ENCODE data around the gene SKIL. TPM values are rescaled to one million over a fixed set of nuclear protein-coding genes. Genes with fewer than 3 reads are reported as not detected.

The SKIL gene
- total and polyA plus RNA-seq, 2 experiments from 2014 or later, result 28.6 to 39.1 TPM

- Histone ChIP-seq H3K4me3 (no peak overlapping the region), H3K27me3 (replicated peaks; ENCODE audit: insufficient read depth) (no peaks in the 10 kb centered on the region), H2AFZ (no peak overlapping the region), H4K20me1 (ENCODE audit: insufficient read depth) (no peaks in the 10 kb centered on the region), H3K9me2 (ENCODE audit: insufficient read depth) (no peaks in the 10 kb centered on the region), H3F3A (ENCODE audit: insufficient read depth) (peaks cover 19% of the 10 kb centered on the region), H3K36me3 (ENCODE audit: low read depth) (no peaks in the 10 kb centered on the region), H3K4me2 (ENCODE audit: unreplicated experiment) (no peak overlapping the region), H3K4me1 (ENCODE audit: insufficient read depth) (peaks cover 5% of the 10 kb centered on the region; the same call in 1 of the 2 replicates), H3K9me3 (ENCODE audit: low read depth) (no peaks in the 10 kb centered on the region), H3K9ac (no peak overlapping the region), H3K79me2 (ENCODE audit: insufficient read depth) (peaks cover 7% of the 10 kb centered on the region), H3K27ac (no peak overlapping the region)
- no peak for DNase-seq
- TF ChIP-seq EZH2 (IDR thresholded peaks at IDR 0.05; ENCODE audit: insufficient read depth, poor library complexity, severe bottlenecking), result no peak
- no peak for TF ChIP-seq EZH2phosphoT487 (IDR thresholded peaks at IDR 0.05; ENCODE audit: insufficient read depth, low read depth)
- in situ Hi-C loops (cut with MboI), result no loop called here
Measured at GRCh38 chr3:170353485-170353884, 4.0 kb upstream of the SKIL start.

DNA sequence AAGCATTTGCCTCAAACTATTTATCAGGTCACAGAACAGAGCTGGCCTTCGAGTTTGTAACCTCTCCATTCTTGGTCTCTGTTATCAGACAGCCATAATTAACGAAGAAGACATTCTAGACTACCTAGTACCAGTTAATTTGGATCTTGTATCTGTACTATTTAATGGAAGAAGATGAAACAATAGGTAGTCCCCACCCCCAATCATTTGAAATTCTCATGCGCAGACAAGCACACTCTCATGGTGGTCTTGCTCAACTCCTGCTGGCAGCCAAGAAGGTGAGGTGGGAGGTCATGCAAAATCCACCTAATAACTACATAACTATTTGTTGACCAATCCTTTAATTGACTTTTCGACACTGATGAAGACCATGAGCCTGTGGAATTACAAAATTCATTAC, 2.8 kb upstream of the SKIL start:
- H3K27me3 ChIP-seq (replicated peaks; ENCODE audit: insufficient read depth), result no peaks in the 10 kb centered on the region
- no peak for TF ChIP-seq EZH2phosphoT487 (IDR thresholded peaks at IDR 0.05; ENCODE audit: insufficient read depth, low read depth)
- no peak for TF ChIP-seq EZH2 (IDR thresholded peaks at IDR 0.05; ENCODE audit: insufficient read depth, poor library complexity, severe bottlenecking)
- no peak overlapping the region for H3K4me2 ChIP-seq (ENCODE audit: unreplicated experiment)
- H3F3A ChIP-seq (ENCODE audit: insufficient read depth), result peaks cover 31% of the 10 kb centered on the region
- no peaks in the 10 kb centered on the region for H3K9me3 ChIP-seq (ENCODE audit: low read depth)
- no peak overlapping the region for H2AFZ ChIP-seq
- 88 to 94% methylated on average over 4 of the region's 4 CpGs for WGBS, 2 experiments (ENCODE audit: low coverage in 1 of 2, low lambda C conversion rate in 2 of 2, missing lambda C conversion rate in 2 of 2)
- H4K20me1 ChIP-seq (ENCODE audit: insufficient read depth), result no peaks in the 10 kb centered on the region
- in situ Hi-C loops (cut with MboI), result no loop called here
- no peak overlapping the region for H3K4me3 ChIP-seq
- DNase-seq, result no peak
- no peaks in the 10 kb centered on the region for H3K9me2 ChIP-seq (ENCODE audit: insufficient read depth)
- H3K36me3 ChIP-seq (ENCODE audit: low read depth), result peaks cover 2% of the 10 kb centered on the region; the same call in 1 of the 2 replicates
- H3K4me1 ChIP-seq (ENCODE audit: insufficient read depth), result peaks cover 13% of the 10 kb centered on the region; the same call in 1 of the 2 replicates
- H3K79me2 ChIP-seq (ENCODE audit: insufficient read depth), result peaks cover 20% of the 10 kb centered on the region
- no peak overlapping the region for H3K27ac ChIP-seq
- no peak overlapping the region for H3K9ac ChIP-seq

- peaks cover 25% of the 10 kb centered on the region for H3K4me1 ChIP-seq (ENCODE audit: insufficient read depth)
- H3K9me2 ChIP-seq (ENCODE audit: insufficient read depth), result no peaks in the 10 kb centered on the region
- H3K36me3 ChIP-seq (ENCODE audit: low read depth), result peaks cover 10% of the 10 kb centered on the region; the same call in 1 of the 2 replicates
- H3F3A ChIP-seq (ENCODE audit: insufficient read depth), result peaks cover 42% of the 10 kb centered on the region
- H3K27ac ChIP-seq, result peak overlapping the region; percentile 99
- H2AFZ ChIP-seq, result peak overlapping the region; percentile 88
- H3K27me3 ChIP-seq (replicated peaks; ENCODE audit: insufficient read depth), result no peaks in the 10 kb centered on the region
- H4K20me1 ChIP-seq (ENCODE audit: insufficient read depth), result no peaks in the 10 kb centered on the region
- in situ Hi-C loops (cut with MboI), result no loop called here
- peak overlapping the region; percentile 75 for H3K4me3 ChIP-seq
- peak overlapping the region; percentile 95 for H3K9ac ChIP-seq
- DNase-seq, result peak; percentile 72
- no peak for TF ChIP-seq EZH2phosphoT487 (IDR thresholded peaks at IDR 0.05; ENCODE audit: insufficient read depth, low read depth)
- TF ChIP-seq EZH2 (IDR thresholded peaks at IDR 0.05; ENCODE audit: insufficient read depth, poor library complexity, severe bottlenecking), result no peak
- H3K79me2 ChIP-seq (ENCODE audit: insufficient read depth), result peaks cover 32% of the 10 kb centered on the region
- WGBS, 2 experiments (ENCODE audit: low coverage in 1 of 2, low lambda C conversion rate in 2 of 2, missing lambda C conversion rate in 2 of 2), result 3 to 5% methylated on average over 17 to 22 of the region's 22 CpGs
- no peaks in the 10 kb centered on the region for H3K9me3 ChIP-seq (ENCODE audit: low read depth)
- peak overlapping the region; percentile 94 for H3K4me2 ChIP-seq (ENCODE audit: unreplicated experiment)
Measured at GRCh38 chr3:170355738-170356595, 1.5 kb upstream of the SKIL start.

DNA sequence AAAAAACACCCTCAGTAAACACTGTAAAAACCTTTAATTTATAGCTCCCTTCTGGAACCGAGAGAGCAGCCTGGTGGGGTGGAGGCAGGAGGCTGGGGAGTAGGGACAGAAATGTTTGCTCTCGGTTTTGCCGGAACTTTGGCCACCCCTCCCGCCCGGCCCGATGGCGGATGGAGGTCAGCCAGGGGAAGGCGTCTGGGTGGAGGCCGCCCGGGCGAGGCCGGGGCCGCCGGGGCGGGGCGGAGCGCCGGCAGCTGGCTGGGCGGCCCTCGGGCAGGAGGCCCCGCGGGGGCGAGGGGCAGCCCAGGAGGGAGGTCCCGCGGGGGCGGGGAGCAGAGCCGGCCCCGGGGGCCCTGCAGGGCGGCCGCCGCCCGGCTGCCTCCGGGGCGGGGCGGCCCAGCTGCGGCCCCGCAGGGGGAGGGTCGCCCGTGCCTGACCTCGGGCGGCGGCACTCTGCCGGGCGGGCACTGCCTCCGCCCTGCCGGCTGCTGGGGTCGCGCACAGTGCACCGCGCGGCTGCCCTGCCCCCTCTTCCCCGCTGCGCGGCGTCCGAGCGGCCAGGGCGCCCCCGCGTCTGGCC, 829 bp upstream of the SKIL start:
- H3K4me2 ChIP-seq (ENCODE audit: unreplicated experiment), result peak overlapping the region; percentile 94
- H3K9ac ChIP-seq, result peak overlapping the region; percentile 95
- H4K20me1 ChIP-seq (ENCODE audit: insufficient read depth), result no peaks in the 10 kb centered on the region
- H3K36me3 ChIP-seq (ENCODE audit: low read depth), result peaks cover 10% of the 10 kb centered on the region; the same call in 1 of the 2 replicates
- in situ Hi-C loops (cut with MboI), result no loop called here
- 1 to 5% methylated on average over 9 to 28 of the region's 60 CpGs for WGBS, 2 experiments (ENCODE audit: low coverage in 1 of 2, low lambda C conversion rate in 2 of 2, missing lambda C conversion rate in 2 of 2)
- TF ChIP-seq EZH2 (IDR thresholded peaks at IDR 0.05; ENCODE audit: insufficient read depth, poor library complexity, severe bottlenecking) (no peak), EZH2phosphoT487 (IDR thresholded peaks at IDR 0.05; ENCODE audit: insufficient read depth, low read depth) (no peak)
- peaks cover 32% of the 10 kb centered on the region for H3K4me1 ChIP-seq (ENCODE audit: insufficient read depth)
- peak overlapping the region; percentile 88 for H2AFZ ChIP-seq
- H3K9me2 ChIP-seq (ENCODE audit: insufficient read depth), result no peaks in the 10 kb centered on the region
- peak overlapping the region; percentile 75 for H3K4me3 ChIP-seq
- H3F3A ChIP-seq (ENCODE audit: insufficient read depth), result peaks cover 43% of the 10 kb centered on the region
- H3K27ac ChIP-seq, result peak overlapping the region; percentile 99
- peak; percentile 91 for DNase-seq
- H3K79me2 ChIP-seq (ENCODE audit: insufficient read depth), result peaks cover 39% of the 10 kb centered on the region
- no peaks in the 10 kb centered on the region for H3K27me3 ChIP-seq (replicated peaks; ENCODE audit: insufficient read depth)
- H3K9me3 ChIP-seq (ENCODE audit: low read depth), result no peaks in the 10 kb centered on the region
